ENCODE measurements around the gene DBH.

GRCh38 chr9:133637451-133638055, 1.4 kb downstream of the DBH start:
- no peak for TF ChIP-seq CTCF (IDR thresholded peaks at IDR 0.05; ENCODE audit: low read depth, low read length, poor library complexity, severe bottlenecking)
- TF ChIP-seq EZH2phosphoT487 (IDR thresholded peaks at IDR 0.05; ENCODE audit: borderline replicate concordance, low read length): no peak
